Suppressor macrophage treated with lipopolysaccharide for 1 hour (primary cell): ENCODE data around the gene SDK2.

Source experiments
- DNase-seq, 3 donors: peaks; one replicate each; pipeline ENCODE4 v3.0.0-alpha.2; 2020 to 2022

Gene SDK2

GRCh38 chr17:73498176-73498575, 146.1 kb downstream of the SDK2 start:
- DNase-seq = no peak

GRCh38 chr17:73497721-73498120, 146.5 kb downstream of the SDK2 start:
- DNase-seq = no peak

GRCh38 chr17:73496232-73496631, 148.0 kb downstream of the SDK2 start:
- DNase-seq = no peak

GRCh38 chr17:73495641-73496040, 148.6 kb downstream of the SDK2 start:
- DNase-seq = no peak

GRCh38 chr17:73494950-73495349, 149.3 kb downstream of the SDK2 start:
- no peak for DNase-seq

- DNase-seq = no peak
Measured at GRCh38 chr17:73493956-73494926, 150.0 kb downstream of the SDK2 start.

GRCh38 chr17:73492821-73493814, 151.1 kb downstream of the SDK2 start:
- no peak for DNase-seq

GRCh38 chr17:73492125-73492820, 152.0 kb downstream of the SDK2 start:
- DNase-seq = no peak

GRCh38 chr17:73491648-73492047, 152.6 kb downstream of the SDK2 start:
- no peak for DNase-seq

- DNase-seq = no peak
Measured at GRCh38 chr17:73490851-73491250, 153.4 kb downstream of the SDK2 start.

- DNase-seq = no peak
Measured at GRCh38 chr17:73489991-73490390, 154.3 kb downstream of the SDK2 start.

- no peak for DNase-seq
Measured at GRCh38 chr17:73489333-73489732, 154.9 kb downstream of the SDK2 start.

GRCh38 chr17:73485130-73485529, 159.1 kb downstream of the SDK2 start:
- DNase-seq = no peak

- no peak for DNase-seq
Measured at GRCh38 chr17:73482894-73483293, 161.4 kb downstream of the SDK2 start.

GRCh38 chr17:73482251-73482716, 162.0 kb downstream of the SDK2 start:
- DNase-seq = peak in 1 of 3 donors; percentile 17

- no peak for DNase-seq
Measured at GRCh38 chr17:73481676-73482075, 162.6 kb downstream of the SDK2 start.

GRCh38 chr17:73480740-73481139, 163.5 kb downstream of the SDK2 start:
- DNase-seq = peak in 1 of 3 donors; percentile 21

- no peak for DNase-seq
Measured at GRCh38 chr17:73478768-73479424, 165.3 kb downstream of the SDK2 start.

GRCh38 chr17:73478334-73478733, 165.9 kb downstream of the SDK2 start:
- no peak for DNase-seq

- no peak for DNase-seq
Measured at GRCh38 chr17:73476890-73477350, 167.3 kb downstream of the SDK2 start.

GRCh38 chr17:73474370-73474988, 169.8 kb downstream of the SDK2 start:
- peak; percentile 65 to 77 (median 69) for DNase-seq
